ENCODE measurements around the gene POP7. TPM values are rescaled to one million over a fixed set of nuclear protein-coding genes. Genes with fewer than 3 reads are reported as not detected.

Gene POP7
- total and polyA plus RNA-seq, 9 donors, result 11.1 to 29.2 (median 22.2) TPM

GRCh38 chr7:100682991-100683658, 22.8 kb upstream of the POP7 start:
- peak in 3 of 5 donors; percentile 15 to 27 (median 25) for DNase-seq
- Histone ChIP-seq H3K9me3 (no peaks in the 10 kb centered on the region), H3K27me3 (no peaks in the 10 kb centered on the region), H3K4me3 (no peak overlapping the region), H3K36me3 (no peaks in the 10 kb centered on the region), H3K4me1 (ENCODE audit: insufficient read depth) (no peaks in the 10 kb centered on the region), H3K27ac (no peak overlapping the region)
- WGBS, 3 donors, result 78 to 85% (median 85%) methylated on average over 25 to 28 of the region's 28 CpGs
- TF ChIP-seq, protein P1, sequence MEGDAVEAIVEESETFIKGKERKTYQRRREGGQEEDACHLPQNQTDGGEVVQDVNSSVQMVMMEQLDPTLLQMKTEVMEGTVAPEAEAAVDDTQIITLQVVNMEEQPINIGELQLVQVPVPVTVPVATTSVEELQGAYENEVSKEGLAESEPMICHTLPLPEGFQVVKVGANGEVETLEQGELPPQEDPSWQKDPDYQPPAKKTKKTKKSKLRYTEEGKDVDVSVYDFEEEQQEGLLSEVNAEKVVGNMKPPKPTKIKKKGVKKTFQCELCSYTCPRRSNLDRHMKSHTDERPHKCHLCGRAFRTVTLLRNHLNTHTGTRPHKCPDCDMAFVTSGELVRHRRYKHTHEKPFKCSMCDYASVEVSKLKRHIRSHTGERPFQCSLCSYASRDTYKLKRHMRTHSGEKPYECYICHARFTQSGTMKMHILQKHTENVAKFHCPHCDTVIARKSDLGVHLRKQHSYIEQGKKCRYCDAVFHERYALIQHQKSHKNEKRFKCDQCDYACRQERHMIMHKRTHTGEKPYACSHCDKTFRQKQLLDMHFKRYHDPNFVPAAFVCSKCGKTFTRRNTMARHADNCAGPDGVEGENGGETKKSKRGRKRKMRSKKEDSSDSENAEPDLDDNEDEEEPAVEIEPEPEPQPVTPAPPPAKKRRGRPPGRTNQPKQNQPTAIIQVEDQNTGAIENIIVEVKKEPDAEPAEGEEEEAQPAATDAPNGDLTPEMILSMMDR (IDR thresholded peaks at IDR 0.05), result no peak
- intact Hi-C loops (cut with DNase I), result loop anchor here in 1 of 4 donors (5.0 kb wide), 2 partner anchors 101 to 201 kb away; partner anchors contain the start of gene NYAP1

- Histone ChIP-seq H3K27me3 (no peaks in the 10 kb centered on the region), H3K4me1 (ENCODE audit: insufficient read depth) (no peaks in the 10 kb centered on the region), H3K27ac (no peak overlapping the region), H3K9me3 (no peaks in the 10 kb centered on the region), H3K4me3 (no peak overlapping the region), H3K36me3 (no peaks in the 10 kb centered on the region)
- DNase-seq, result peak in 1 of 5 donors; percentile 43
- WGBS, 3 donors, result 88 to 89% (median 88%) methylated on average over 29 to 37 of the region's 37 CpGs
- TF ChIP-seq, protein P1 (IDR thresholded peaks at IDR 0.05), result no peak
- TF ChIP-seq POLR2A (IDR thresholded peaks at IDR 0.05) (no peak), EP300 (IDR thresholded peaks at IDR 0.05) (no peak)
- intact Hi-C loops (cut with DNase I), result loop anchor here in 1 of 4 donors (5.0 kb wide), 2 partner anchors 102 to 202 kb away; partner anchors contain the start of gene NYAP1
Measured at GRCh38 chr7:100683659-100684533, 22.0 kb upstream of the POP7 start.

GRCh38 chr7:100684534-100685042, 21.3 kb upstream of the POP7 start:
- TF ChIP-seq POLR2A (IDR thresholded peaks at IDR 0.05) (no peak), EP300 (IDR thresholded peaks at IDR 0.05) (no peak)
- TF ChIP-seq, protein P1 (IDR thresholded peaks at IDR 0.05), result no peak
- H3K9me3 ChIP-seq, result no peaks in the 10 kb centered on the region
- DNase-seq, result no peak
- H3K4me3 ChIP-seq, result no peak overlapping the region
- peaks cover 3% of the 10 kb centered on the region for H3K4me1 ChIP-seq (ENCODE audit: insufficient read depth)
- intact Hi-C loops (cut with DNase I), result loop anchor here in 3 of 4 donors (5.0 kb wide), 4 partner anchors 102 to 202 kb away; partner anchors contain the start of genes NYAP1 (in 1 of the 3) and SAP25 (in 1 of the 3)
- WGBS, 3 donors, result 85 to 89% (median 86%) methylated on average over 16 of the region's 16 CpGs
- H3K27ac ChIP-seq, result no peak overlapping the region
- H3K36me3 ChIP-seq, result no peaks in the 10 kb centered on the region
- H3K27me3 ChIP-seq, result no peaks in the 10 kb centered on the region

DNA sequence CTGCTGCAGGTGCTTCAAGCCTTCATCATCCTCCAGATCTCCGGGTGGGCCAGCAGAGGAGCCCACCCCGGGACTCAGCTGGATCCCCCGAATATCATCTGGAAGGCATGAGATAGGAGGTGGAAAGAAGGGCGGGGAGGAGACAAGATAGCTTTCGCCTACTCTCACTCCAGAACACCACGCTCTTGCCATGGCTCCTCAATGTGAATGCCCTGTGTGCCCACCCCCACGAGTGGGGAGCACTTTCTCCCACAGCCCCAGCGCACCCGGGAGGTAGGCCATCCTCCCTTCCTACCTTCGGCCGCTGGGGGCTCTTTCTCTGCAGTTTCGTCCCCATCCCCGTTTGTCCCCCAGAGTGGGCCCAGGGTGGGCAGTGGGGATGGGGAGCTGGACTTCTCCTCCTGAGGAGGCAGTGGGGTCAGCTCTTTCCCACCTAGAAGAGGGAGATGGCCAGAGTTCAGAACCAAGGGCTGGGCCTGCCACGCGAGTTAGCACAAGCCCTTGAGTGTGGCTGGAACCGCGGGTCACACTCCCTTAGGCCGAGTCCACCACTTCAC, 20.8 kb upstream of the POP7 start:
- H3K4me3 ChIP-seq, result no peak overlapping the region
- intact Hi-C loops (cut with DNase I), result loop anchor here in 2 of 4 donors (5.0 kb wide), 2 partner anchors 113 to 123 kb away; partner anchors contain the start of gene SAP25 (in 1 of the 2)
- H3K9me3 ChIP-seq, result no peaks in the 10 kb centered on the region
- no peaks in the 10 kb centered on the region for H3K36me3 ChIP-seq
- no peaks in the 10 kb centered on the region for H3K27me3 ChIP-seq
- 78 to 85% (median 85%) methylated on average over 18 of the region's 18 CpGs for WGBS, 3 donors
- DNase-seq, result no peak
- no peak overlapping the region for H3K27ac ChIP-seq
- peaks cover 4% of the 10 kb centered on the region for H3K4me1 ChIP-seq (ENCODE audit: insufficient read depth)
- no peak for TF ChIP-seq EP300 (IDR thresholded peaks at IDR 0.05)
- TF ChIP-seq, protein P1 (IDR thresholded peaks at IDR 0.05), result no peak
- TF ChIP-seq POLR2A (IDR thresholded peaks at IDR 0.05), result no peak
